Nephron (organoid): Measurements from ENCODE around the gene TTC17.

Experiments
- H3K27ac Mint-ChIP-seq, 3 experiments: 2 replicates each; pipeline ENCODE4 v1.8.0; 2020; ENCODE audit warnings: mixed read lengths in 3 of 3, mild to moderate bottlenecking in 2 of 3, moderate library complexity in 1 of 3
- H3K27me3 Mint-ChIP-seq: 2 replicates; pipeline ENCODE4 v1.8.0; 2021; ENCODE audit warnings: low read depth, mild to moderate bottlenecking, moderate library complexity, mixed read lengths
- H3K36me3 Mint-ChIP-seq: 2 replicates; pipeline ENCODE4 v1.8.0; 2020; ENCODE audit warnings: low read depth, mixed read lengths
- H3K4me1 Mint-ChIP-seq: 2 replicates; pipeline ENCODE4 v1.8.0; 2020; ENCODE audit warnings: mixed read lengths
- H3K4me3 Mint-ChIP-seq, 3 experiments: 2 replicates each; pipeline ENCODE4 v1.8.0; 2020; ENCODE audit warnings: mild to moderate bottlenecking in 3 of 3, mixed read lengths in 3 of 3, moderate library complexity in 2 of 3
- H3K9me3 Mint-ChIP-seq: 2 replicates; pipeline ENCODE4 v1.8.0; 2020; ENCODE audit warnings: mixed read lengths
- CTCF ChIP-seq, 3 experiments: fragments of 200-600 bp; sonication (generic); IDR thresholded peaks; one replicate each; pipeline ENCODE4 v1.5.0; 2021; ENCODE audit warnings: antibody characterized with exemption in 3 of 3; ENCODE audit not compliant: unreplicated experiment in 3 of 3

Gene TTC17, protein sequence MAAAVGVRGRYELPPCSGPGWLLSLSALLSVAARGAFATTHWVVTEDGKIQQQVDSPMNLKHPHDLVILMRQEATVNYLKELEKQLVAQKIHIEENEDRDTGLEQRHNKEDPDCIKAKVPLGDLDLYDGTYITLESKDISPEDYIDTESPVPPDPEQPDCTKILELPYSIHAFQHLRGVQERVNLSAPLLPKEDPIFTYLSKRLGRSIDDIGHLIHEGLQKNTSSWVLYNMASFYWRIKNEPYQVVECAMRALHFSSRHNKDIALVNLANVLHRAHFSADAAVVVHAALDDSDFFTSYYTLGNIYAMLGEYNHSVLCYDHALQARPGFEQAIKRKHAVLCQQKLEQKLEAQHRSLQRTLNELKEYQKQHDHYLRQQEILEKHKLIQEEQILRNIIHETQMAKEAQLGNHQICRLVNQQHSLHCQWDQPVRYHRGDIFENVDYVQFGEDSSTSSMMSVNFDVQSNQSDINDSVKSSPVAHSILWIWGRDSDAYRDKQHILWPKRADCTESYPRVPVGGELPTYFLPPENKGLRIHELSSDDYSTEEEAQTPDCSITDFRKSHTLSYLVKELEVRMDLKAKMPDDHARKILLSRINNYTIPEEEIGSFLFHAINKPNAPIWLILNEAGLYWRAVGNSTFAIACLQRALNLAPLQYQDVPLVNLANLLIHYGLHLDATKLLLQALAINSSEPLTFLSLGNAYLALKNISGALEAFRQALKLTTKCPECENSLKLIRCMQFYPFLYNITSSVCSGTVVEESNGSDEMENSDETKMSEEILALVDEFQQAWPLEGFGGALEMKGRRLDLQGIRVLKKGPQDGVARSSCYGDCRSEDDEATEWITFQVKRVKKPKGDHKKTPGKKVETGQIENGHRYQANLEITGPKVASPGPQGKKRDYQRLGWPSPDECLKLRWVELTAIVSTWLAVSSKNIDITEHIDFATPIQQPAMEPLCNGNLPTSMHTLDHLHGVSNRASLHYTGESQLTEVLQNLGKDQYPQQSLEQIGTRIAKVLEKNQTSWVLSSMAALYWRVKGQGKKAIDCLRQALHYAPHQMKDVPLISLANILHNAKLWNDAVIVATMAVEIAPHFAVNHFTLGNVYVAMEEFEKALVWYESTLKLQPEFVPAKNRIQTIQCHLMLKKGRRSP

DNA sequence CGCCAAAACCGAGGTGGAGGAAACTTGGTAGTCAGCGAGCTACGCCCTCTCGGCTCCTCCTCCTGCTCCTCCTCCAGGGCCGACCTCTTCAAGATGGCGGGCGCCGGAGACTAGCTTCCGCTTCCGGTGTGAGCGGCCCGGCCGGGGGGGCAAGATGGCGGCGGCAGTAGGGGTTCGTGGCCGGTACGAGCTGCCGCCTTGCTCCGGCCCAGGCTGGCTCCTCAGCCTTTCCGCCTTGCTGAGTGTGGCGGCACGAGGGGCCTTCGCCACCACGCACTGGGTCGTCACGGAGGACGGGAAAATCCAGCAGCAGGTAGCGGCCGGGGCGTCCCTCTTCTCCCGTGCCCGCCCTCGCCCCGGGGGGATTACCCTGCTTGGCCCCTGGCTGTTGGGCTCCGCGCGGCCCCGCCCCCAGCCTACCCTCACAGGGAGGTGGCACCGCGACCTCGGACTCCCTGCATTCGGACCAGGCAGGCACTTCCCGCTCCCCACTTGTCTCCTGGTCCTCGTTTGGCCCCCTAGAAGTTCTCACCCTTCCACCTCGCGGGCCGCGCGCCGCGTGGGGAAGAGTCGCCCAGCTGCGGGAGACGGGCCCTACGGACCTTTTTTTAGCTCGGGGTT is at the start of gene TTC17:
TSS of gene TTC17 (plus strand) at position 120 of the 621 bp plus-strand sequence. CDS start at position 155, 35 bp downstream.
- no peaks in the 10 kb centered on the region for H3K9me3 Mint-ChIP-seq
- peak within 1 kb of the TSS; percentile 90 to 97 (median 94) for H3K27ac Mint-ChIP-seq
- H3K4me1 Mint-ChIP-seq: peaks cover 50% of the 10 kb centered on the region
- peaks cover 5% of the 10 kb centered on the region for H3K36me3 Mint-ChIP-seq
- peak within 1 kb of the TSS; percentile 95 to 100 (median 99) for H3K4me3 Mint-ChIP-seq
- no peaks in the 10 kb centered on the region for H3K27me3 Mint-ChIP-seq
- TF ChIP-seq CTCF (IDR thresholded peaks at IDR 0.05; ENCODE audit: unreplicated experiment in 3 of 3): no peak

DNA sequence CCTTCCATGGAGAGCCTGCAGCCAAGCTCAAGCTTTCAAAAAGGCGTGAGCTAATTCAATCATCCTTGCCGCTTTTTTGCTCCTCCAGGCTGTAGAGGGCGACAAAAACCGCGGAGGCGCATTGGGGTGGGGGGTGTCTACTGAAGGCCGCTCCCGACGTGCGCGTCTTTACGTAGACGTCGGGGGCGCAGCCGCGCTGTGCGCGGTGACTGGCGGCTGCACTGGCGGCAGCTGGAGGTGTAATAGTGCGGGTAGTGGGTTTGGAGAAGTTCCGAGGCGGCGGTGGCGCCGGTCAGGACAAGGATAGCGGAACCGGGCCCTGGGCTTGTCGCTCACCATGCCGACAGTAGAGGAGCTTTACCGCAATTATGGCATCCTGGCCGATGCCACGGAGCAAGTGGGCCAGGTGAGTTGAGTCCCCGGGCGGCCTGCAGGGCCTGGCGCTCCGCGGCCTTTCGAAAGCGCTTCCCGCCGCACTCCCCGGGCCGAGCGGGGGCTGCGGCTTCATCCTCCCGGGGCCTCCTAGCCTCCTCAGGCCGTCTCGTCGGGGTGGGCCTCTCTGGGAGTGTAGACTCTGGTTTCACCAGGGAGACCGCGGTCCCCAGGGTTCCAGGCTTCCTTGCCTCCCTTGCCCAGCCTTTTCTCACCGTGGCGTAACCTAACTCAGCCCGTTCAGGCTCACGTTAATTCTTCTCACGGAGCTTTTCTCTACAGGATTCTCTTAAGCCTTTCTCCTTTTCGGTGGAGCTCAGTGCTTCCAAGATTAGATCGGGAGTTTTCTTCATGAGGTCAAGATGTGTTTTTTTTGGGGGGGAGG is 46.7 kb upstream of the TTC17 start, which contains the start of gene API5:
TSS of gene API5 (plus strand) at position 206 of the 817 bp plus-strand sequence. CDS start at position 338, 132 bp downstream.
- no peaks in the 10 kb centered on the region for H3K27me3 Mint-ChIP-seq
- peaks cover 42% of the 10 kb centered on the region for H3K4me1 Mint-ChIP-seq
- TF ChIP-seq CTCF (IDR thresholded peaks at IDR 0.05; ENCODE audit: unreplicated experiment in 3 of 3): peak; percentile 63 to 83 (median 73)
- peak within 1 kb of the TSS; percentile 91 to 96 (median 95) for H3K4me3 Mint-ChIP-seq
- H3K9me3 Mint-ChIP-seq: no peaks in the 10 kb centered on the region
- H3K27ac Mint-ChIP-seq: peak within 1 kb of the TSS; percentile 86 to 97 (median 88)
- no peaks in the 10 kb centered on the region for H3K36me3 Mint-ChIP-seq

GRCh38 chr11:43315966-43316365 is 42.8 kb upstream of the TTC17 start:
- Mint-ChIP-seq H3K36me3 (peaks cover 11% of the 10 kb centered on the region), H3K4me3 (no peak overlapping the region), H3K27ac (no peak overlapping the region), H3K27me3 (no peaks in the 10 kb centered on the region), H3K4me1 (peaks cover 42% of the 10 kb centered on the region), H3K9me3 (no peaks in the 10 kb centered on the region)
- no peak for TF ChIP-seq CTCF (IDR thresholded peaks at IDR 0.05; ENCODE audit: unreplicated experiment in 3 of 3)

GRCh38 chr11:43316451-43316850 is 42.3 kb upstream of the TTC17 start:
- TF ChIP-seq CTCF (IDR thresholded peaks at IDR 0.05; ENCODE audit: unreplicated experiment in 3 of 3): no peak
- Mint-ChIP-seq H3K9me3 (no peaks in the 10 kb centered on the region), H3K27ac (no peak overlapping the region), H3K4me1 (peaks cover 40% of the 10 kb centered on the region), H3K36me3 (peaks cover 14% of the 10 kb centered on the region), H3K27me3 (no peaks in the 10 kb centered on the region), H3K4me3 (no peak overlapping the region)

GRCh38 chr11:43327987-43328386 is 30.7 kb upstream of the TTC17 start:
- no peaks in the 10 kb centered on the region for H3K9me3 Mint-ChIP-seq
- no peak for TF ChIP-seq CTCF (IDR thresholded peaks at IDR 0.05; ENCODE audit: unreplicated experiment in 3 of 3)
- H3K4me3 Mint-ChIP-seq: no peak overlapping the region
- H3K27ac Mint-ChIP-seq: no peak overlapping the region
- no peaks in the 10 kb centered on the region for H3K4me1 Mint-ChIP-seq
- no peaks in the 10 kb centered on the region for H3K27me3 Mint-ChIP-seq
- peaks cover 85% of the 10 kb centered on the region for H3K36me3 Mint-ChIP-seq
